Activated CD4-positive, alpha-beta T cell treated with anti-CD3 and anti-CD28 coated beads, Interleukin-2, amount 10 ng/mL, durations not matched to agents 7 days and 5 days (primary cell): ENCODE data around the gene ADAM12. TPM values are rescaled to one million over a fixed set of nuclear protein-coding genes. Genes with fewer than 3 reads are reported as not detected.
"Not testable (repeated sequence)": the region's sequence is repeated elsewhere in the genome, so short reads cannot be mapped to it uniquely, and the experiment has no call there.

Experiments used
- CTCF ChIA-PET: fragments of 350-600 bp; sonication (Branson Sonifier 250); formaldehyde crosslinking; loops from one replicate; lab custom pipeline; 2021; ENCODE audit warnings: antibody characterized with exemption; lab: Charles Lee
- POLR2A ChIA-PET: fragments of 350-600 bp; sonication (Branson Sonifier 250); formaldehyde crosslinking; loops from one replicate; lab custom pipeline; 2021; ENCODE audit warnings: antibody characterized with exemption; lab: Charles Lee
- DNase-seq: peaks from one replicate; pipeline ENCODE4 v3.0.0-alpha.2; 2020
- H3K27ac Mint-ChIP-seq: one replicate; pipeline ENCODE4 v1.8.0; 2021; ENCODE audit warnings: mild to moderate bottlenecking, moderate library complexity, mixed read lengths
- H3K27me3 Mint-ChIP-seq: one replicate; pipeline ENCODE4 v1.8.0; 2021; ENCODE audit warnings: mixed read lengths
- H3K36me3 Mint-ChIP-seq: one replicate; pipeline ENCODE4 v1.8.0; 2021; ENCODE audit warnings: low read depth, mixed read lengths
- H3K4me1 Mint-ChIP-seq: one replicate; pipeline ENCODE4 v1.8.0; 2021; ENCODE audit warnings: mixed read lengths
- H3K4me3 Mint-ChIP-seq: one replicate; pipeline ENCODE4 v1.8.0; 2021; ENCODE audit warnings: mild to moderate bottlenecking, moderate library complexity, mixed read lengths
- H3K9me3 Mint-ChIP-seq: one replicate; pipeline ENCODE4 v1.8.0; 2021; ENCODE audit warnings: mixed read lengths
- total RNA-seq, 2 experiments: library from RNA; stranded (reverse); gene quantifications; one replicate each; pipeline ENCODE4 v1.2.3, GENCODE V29; 2021

ADAM12 gene
- total RNA-seq, 2 experiments from 2014 or later = 0.45 to 0.65 TPM

- H3K27me3 Mint-ChIP-seq = peaks cover 2% of the 10 kb centered on the region
- H3K36me3 Mint-ChIP-seq = no peaks in the 10 kb centered on the region
- POLR2A ChIA-PET = no interaction called here
- no peak overlapping the region for H3K4me3 Mint-ChIP-seq
- CTCF ChIA-PET = no interaction called here
- H3K9me3 Mint-ChIP-seq = no peaks in the 10 kb centered on the region
- H3K4me1 Mint-ChIP-seq = no peaks in the 10 kb centered on the region
- no peak for DNase-seq
- no peak overlapping the region for H3K27ac Mint-ChIP-seq
Observed at GRCh38 chr10:126057494-126057893, 330.8 kb downstream of the ADAM12 start.

GRCh38 chr10:126054191-126054590, 334.1 kb downstream of the ADAM12 start:
- H3K9me3 Mint-ChIP-seq = no peaks in the 10 kb centered on the region
- no peak for DNase-seq
- ChIA-PET POLR2A (no interaction called here), CTCF (no interaction called here)
- H3K4me3 Mint-ChIP-seq = no peak overlapping the region
- peaks cover 1% of the 10 kb centered on the region for H3K27me3 Mint-ChIP-seq
- no peaks in the 10 kb centered on the region for H3K4me1 Mint-ChIP-seq
- H3K27ac Mint-ChIP-seq = no peak overlapping the region
- H3K36me3 Mint-ChIP-seq = no peaks in the 10 kb centered on the region

GRCh38 chr10:126052171-126052570, 336.1 kb downstream of the ADAM12 start:
- Mint-ChIP-seq H3K4me1 (no peaks in the 10 kb centered on the region), H3K27ac (no peak overlapping the region), H3K36me3 (no peaks in the 10 kb centered on the region), H3K27me3 (no peaks in the 10 kb centered on the region), H3K9me3 (no peaks in the 10 kb centered on the region), H3K4me3 (no peak overlapping the region)
- CTCF ChIA-PET = interaction anchor here (0.9 kb wide), 1 partner anchor 235 kb away, joined by 3 read pairs; no protein-coding TSS in a partner anchor
- DNase-seq = no peak
- POLR2A ChIA-PET = no interaction called here

- Mint-ChIP-seq H3K27ac (no peak overlapping the region), H3K27me3 (no peaks in the 10 kb centered on the region), H3K4me3 (no peak overlapping the region), H3K9me3 (no peaks in the 10 kb centered on the region), H3K4me1 (no peaks in the 10 kb centered on the region), H3K36me3 (no peaks in the 10 kb centered on the region)
- ChIA-PET CTCF (interaction anchor here (0.5 to 1.0 kb wide), 2 partner anchors 8 to 270 kb away, joined by 3 to 4 read pairs; no protein-coding TSS in a partner anchor), POLR2A (no interaction called here)
- DNase-seq = no peak
Observed at GRCh38 chr10:126049759-126050700, 338.2 kb downstream of the ADAM12 start.

- CTCF ChIA-PET, H3K36me3 Mint-ChIP-seq, H3K4me1 Mint-ChIP-seq, H3K27ac Mint-ChIP-seq, H3K4me3 Mint-ChIP-seq, POLR2A ChIA-PET, H3K9me3 Mint-ChIP-seq, DNase-seq, H3K27me3 Mint-ChIP-seq: not testable (repeated sequence)
Observed at GRCh38 chr10:126047749-126048148, 340.5 kb downstream of the ADAM12 start.

- DNase-seq = no peak
- no peaks in the 10 kb centered on the region for H3K27me3 Mint-ChIP-seq
- no peak overlapping the region for H3K27ac Mint-ChIP-seq
- H3K9me3 Mint-ChIP-seq = no peaks in the 10 kb centered on the region
- POLR2A ChIA-PET = no interaction called here
- H3K4me1 Mint-ChIP-seq = peaks cover 4% of the 10 kb centered on the region
- CTCF ChIA-PET = no interaction called here
- no peak overlapping the region for H3K4me3 Mint-ChIP-seq
- no peaks in the 10 kb centered on the region for H3K36me3 Mint-ChIP-seq
Observed at GRCh38 chr10:126046831-126047230, 341.4 kb downstream of the ADAM12 start.

- Mint-ChIP-seq H3K27me3 (no peaks in the 10 kb centered on the region), H3K9me3 (no peaks in the 10 kb centered on the region)
Observed at GRCh38 chr10:126045861-126046260, 342.4 kb downstream of the ADAM12 start.

GRCh38 chr10:126043389-126043788, 344.9 kb downstream of the ADAM12 start:
- CTCF ChIA-PET = no interaction called here
- H3K27ac Mint-ChIP-seq = no peak overlapping the region
- H3K4me1 Mint-ChIP-seq = peaks cover 11% of the 10 kb centered on the region
- DNase-seq = no peak
- no peaks in the 10 kb centered on the region for H3K27me3 Mint-ChIP-seq
- H3K36me3 Mint-ChIP-seq = no peaks in the 10 kb centered on the region
- no peaks in the 10 kb centered on the region for H3K9me3 Mint-ChIP-seq
- POLR2A ChIA-PET = no interaction called here
- H3K4me3 Mint-ChIP-seq = no peak overlapping the region

More at GRCh38 chr10:126045861-126046260, 342.4 kb downstream of the ADAM12 start:
- no peak for DNase-seq
- CTCF ChIA-PET = no interaction called here
- Mint-ChIP-seq H3K4me3 (no peak overlapping the region), H3K27ac (no peak overlapping the region), H3K4me1 (peaks cover 11% of the 10 kb centered on the region), H3K36me3 (no peaks in the 10 kb centered on the region)
- POLR2A ChIA-PET = no interaction called here

- H3K36me3 Mint-ChIP-seq = no peaks in the 10 kb centered on the region
- no peaks in the 10 kb centered on the region for H3K27me3 Mint-ChIP-seq
- H3K4me1 Mint-ChIP-seq = peaks cover 11% of the 10 kb centered on the region
- ChIA-PET POLR2A (no interaction called here), CTCF (interaction anchor here (1.3 kb wide), 1 partner anchor 16 kb away, joined by 3 read pairs; no protein-coding TSS in a partner anchor)
- H3K27ac Mint-ChIP-seq = no peak overlapping the region
- no peak for DNase-seq
- no peak overlapping the region for H3K4me3 Mint-ChIP-seq
- H3K9me3 Mint-ChIP-seq = no peaks in the 10 kb centered on the region
Observed at GRCh38 chr10:126042906-126043305, 345.4 kb downstream of the ADAM12 start.

- Mint-ChIP-seq H3K4me1 (peaks cover 11% of the 10 kb centered on the region), H3K27me3 (no peaks in the 10 kb centered on the region), H3K27ac (no peak overlapping the region), H3K4me3 (no peak overlapping the region), H3K9me3 (no peaks in the 10 kb centered on the region), H3K36me3 (no peaks in the 10 kb centered on the region)
- ChIA-PET POLR2A (no interaction called here), CTCF (interaction anchor here (0.6 to 1.3 kb wide), 2 partner anchors 8 to 15 kb away, joined by 3 read pairs; no protein-coding TSS in a partner anchor)
- no peak for DNase-seq
Observed at GRCh38 chr10:126042354-126042753, 345.9 kb downstream of the ADAM12 start.

GRCh38 chr10:126041804-126042231, 346.5 kb downstream of the ADAM12 start:
- ChIA-PET POLR2A (no interaction called here), CTCF (interaction anchor here (0.6 to 1.3 kb wide), 2 partner anchors 8 to 15 kb away, joined by 3 read pairs; no protein-coding TSS in a partner anchor)
- peak; percentile 65 for DNase-seq
- no peaks in the 10 kb centered on the region for H3K9me3 Mint-ChIP-seq
- H3K4me3 Mint-ChIP-seq = no peak overlapping the region
- no peaks in the 10 kb centered on the region for H3K27me3 Mint-ChIP-seq
- H3K4me1 Mint-ChIP-seq = peaks cover 11% of the 10 kb centered on the region
- H3K27ac Mint-ChIP-seq = no peak overlapping the region
- no peaks in the 10 kb centered on the region for H3K36me3 Mint-ChIP-seq

GRCh38 chr10:126041117-126041516, 347.2 kb downstream of the ADAM12 start:
- no peaks in the 10 kb centered on the region for H3K27me3 Mint-ChIP-seq
- H3K36me3 Mint-ChIP-seq = no peaks in the 10 kb centered on the region
- POLR2A ChIA-PET = no interaction called here
- no peak for DNase-seq
- H3K4me1 Mint-ChIP-seq = peaks cover 11% of the 10 kb centered on the region
- H3K27ac Mint-ChIP-seq = no peak overlapping the region
- no peaks in the 10 kb centered on the region for H3K9me3 Mint-ChIP-seq
- CTCF ChIA-PET = no interaction called here
- H3K4me3 Mint-ChIP-seq = no peak overlapping the region

GRCh38 chr10:126037946-126038345, 350.3 kb downstream of the ADAM12 start:
- H3K4me1 Mint-ChIP-seq = peaks cover 11% of the 10 kb centered on the region
- no peaks in the 10 kb centered on the region for H3K36me3 Mint-ChIP-seq
- H3K27me3 Mint-ChIP-seq = no peaks in the 10 kb centered on the region
- ChIA-PET POLR2A (no interaction called here), CTCF (interaction anchor here (1.9 kb wide), 1 partner anchor 9 kb away, joined by 6 read pairs; no protein-coding TSS in a partner anchor)
- H3K4me3 Mint-ChIP-seq = no peak overlapping the region
- peaks cover 2% of the 10 kb centered on the region for H3K9me3 Mint-ChIP-seq
- no peak overlapping the region for H3K27ac Mint-ChIP-seq
- DNase-seq = no peak
